SK-N-MC (cell line): ENCODE data around the gene LTV1.
"Not testable (repeated sequence)": the region's sequence is repeated elsewhere in the genome, so short reads cannot be mapped to it uniquely, and the experiment has no call there.

Experiments
- DNase-seq: peaks from one replicate; pipeline ENCODE4 v3.0.0-alpha.2; 2011; ENCODE audit warnings: low read depth, low spot score
- H3K27ac ChIP-seq: fragments of 200-600 bp; sonication (generic); 2 replicates; pipeline ENCODE4 v1.5.1; 2016; ENCODE audit warnings: mixed run types
- H3K36me3 ChIP-seq: fragments of 200-600 bp; sonication (generic); 2 replicates; pipeline ENCODE4 v1.6.1; 2017; ENCODE audit warnings: antibody characterized with exemption, low read length, mixed read lengths; ENCODE audit not compliant: insufficient read depth
- H3K4me3 ChIP-seq: fragments of 200-600 bp; sonication (generic); 2 replicates; pipeline ENCODE4 v1.5.1; 2016
- H3K9ac ChIP-seq: fragments of 200-600 bp; sonication (generic); 2 replicates; pipeline ENCODE4 v1.8.0; 2017; ENCODE audit warnings: mixed run types, mixed read lengths; ENCODE audit not compliant: insufficient read length
- H3K9me3 ChIP-seq: fragments of 200-600 bp; sonication (generic); 2 replicates; pipeline ENCODE4 v1.6.1; 2017; ENCODE audit warnings: low read depth, mild to moderate bottlenecking, antibody characterized with exemption, low read length, moderate library complexity, mixed read lengths
- EZH2 ChIP-seq: fragments of 200-600 bp; sonication (generic); IDR thresholded peaks from one replicate; pipeline ENCODE4 v1.6.1; 2017; ENCODE audit warnings: antibody characterized with exemption
- FOXP2 ChIP-seq: optimal IDR thresholded peaks from 2 replicates; pipeline ENCODE3; 2011; ENCODE audit warnings: mild to moderate bottlenecking, moderate library complexity; ENCODE audit not compliant: insufficient read depth; ENCODE audit errors: extremely low read length, control extremely low read depth
- POLR2AphosphoS5 ChIP-seq: IDR thresholded peaks from 2 replicates; pipeline ENCODE4 v1.6.1; 2012; ENCODE audit warnings: mild to moderate bottlenecking, low read depth, low read length, borderline replicate concordance

LTV1 gene

DNA sequence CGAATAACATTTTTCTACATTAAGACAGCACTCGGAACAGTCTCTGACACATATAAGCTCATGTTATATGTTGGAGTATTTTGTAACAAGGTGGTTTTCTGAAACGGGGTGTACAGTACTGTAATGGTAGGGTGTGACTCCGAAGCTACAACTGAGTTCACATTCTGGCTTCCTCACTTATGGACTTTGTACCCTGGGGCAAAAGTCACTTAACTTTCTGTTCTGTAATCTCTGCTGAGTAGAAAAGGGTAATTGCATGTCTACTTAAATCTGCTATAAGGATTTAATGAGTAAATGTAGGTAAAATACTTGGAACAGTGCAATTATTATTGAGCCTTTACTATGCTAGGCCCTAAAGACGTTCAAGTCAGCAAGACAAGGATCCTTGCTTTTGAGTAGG is 4.7 kb upstream of the LTV1 start:
- Histone ChIP-seq H3K36me3 (no peaks in the 10 kb centered on the region), H3K9ac (no peak overlapping the region), H3K4me3 (no peak overlapping the region), H3K27ac (no peak overlapping the region), H3K9me3 (no peaks in the 10 kb centered on the region)
- TF ChIP-seq EZH2 = no peak
- TF ChIP-seq POLR2AphosphoS5 = no peak
- TF ChIP-seq FOXP2 = no peak
- DNase-seq = no peak

DNA sequence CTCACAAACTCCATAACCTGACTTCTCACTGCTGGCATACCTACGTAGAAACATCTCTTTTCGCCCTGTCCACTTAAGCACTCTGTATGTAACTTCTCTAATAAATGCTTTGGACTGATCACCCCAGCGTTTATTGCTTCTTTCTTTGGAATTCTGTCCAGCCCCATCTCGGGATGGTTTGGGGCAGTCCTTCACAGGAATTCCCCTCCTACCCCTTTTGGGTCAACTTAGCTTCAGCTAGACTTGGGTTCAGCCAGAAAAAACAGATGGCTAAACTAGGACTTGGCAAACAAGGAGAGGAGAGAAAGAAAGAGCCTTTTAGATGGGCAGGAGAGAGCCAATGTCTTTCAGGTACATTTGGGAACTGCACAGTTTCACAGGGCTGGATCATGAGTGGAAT is 3.9 kb upstream of the LTV1 start:
- Histone ChIP-seq H3K36me3 (no peaks in the 10 kb centered on the region), H3K9me3 (no peaks in the 10 kb centered on the region), H3K9ac (no peak overlapping the region), H3K4me3 (no peak overlapping the region), H3K27ac (no peak overlapping the region)
- TF ChIP-seq POLR2AphosphoS5 = no peak
- TF ChIP-seq FOXP2 = no peak
- no peak for TF ChIP-seq EZH2
- DNase-seq = no peak

- Histone ChIP-seq H3K9ac (no peak overlapping the region), H3K36me3 (peaks cover 12% of the 10 kb centered on the region), H3K4me3 (no peak overlapping the region), H3K9me3 (no peaks in the 10 kb centered on the region), H3K27ac (no peak overlapping the region)
- DNase-seq = no peak
- TF ChIP-seq POLR2AphosphoS5 = no peak
- TF ChIP-seq FOXP2 = no peak
- TF ChIP-seq EZH2 = no peak
Observed at GRCh38 chr6:143840595-143841265, 2.4 kb upstream of the LTV1 start.

DNA sequence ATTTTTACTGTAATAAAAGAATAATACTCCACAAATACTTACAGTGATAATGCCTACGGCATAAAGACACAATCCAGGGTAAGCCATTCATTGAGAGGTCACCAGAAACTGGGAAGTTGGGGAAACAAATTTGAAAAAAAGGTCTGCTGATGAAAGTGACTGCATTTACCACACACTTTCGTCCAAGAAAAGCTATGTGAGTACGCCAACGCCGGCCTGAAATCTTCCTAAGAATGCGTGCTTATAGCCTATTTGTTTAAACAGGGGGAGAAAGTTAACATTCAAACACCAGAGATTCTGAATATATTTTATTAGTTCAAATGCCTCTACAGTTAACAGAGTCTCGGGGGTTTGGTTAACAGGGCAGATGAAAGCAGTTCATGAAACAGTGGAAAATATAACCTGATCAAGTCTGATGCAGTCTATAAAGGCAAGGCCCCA is 657 bp upstream of the LTV1 start:
- H3K9ac ChIP-seq = peak overlapping the region; percentile 97
- no peaks in the 10 kb centered on the region for H3K9me3 ChIP-seq
- H3K36me3 ChIP-seq = peaks cover 29% of the 10 kb centered on the region
- TF ChIP-seq EZH2 (no peak), FOXP2 (no peak), POLR2AphosphoS5 (no peak)
- H3K27ac ChIP-seq = peak overlapping the region; percentile 88
- peak overlapping the region; percentile 89 for H3K4me3 ChIP-seq
- peak; percentile 14 for DNase-seq

DNA sequence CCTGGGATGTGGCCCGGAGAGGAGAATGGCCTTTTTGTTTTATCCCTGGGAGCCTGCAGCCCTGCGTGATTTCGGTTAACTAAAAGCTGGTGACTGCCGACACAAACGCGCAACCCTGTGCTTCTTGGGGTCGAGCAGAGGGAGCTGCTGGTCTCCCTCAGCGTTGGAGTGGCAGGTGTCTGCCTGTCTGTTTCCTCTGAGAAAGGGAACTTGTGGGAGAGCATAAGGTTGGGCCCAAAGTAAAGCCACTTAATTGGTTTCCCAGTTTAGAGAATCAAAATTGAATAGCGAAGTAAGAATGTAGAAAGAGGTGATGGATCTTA is 500 bp downstream of the LTV1 start:
- DNase-seq = no peak
- Histone ChIP-seq H3K9me3 (no peaks in the 10 kb centered on the region), H3K4me3 (peak overlapping the region; percentile 89), H3K9ac (peak overlapping the region; percentile 97), H3K27ac (peak overlapping the region; percentile 48; the same call in 1 of the 2 replicates), H3K36me3 (peaks cover 41% of the 10 kb centered on the region)
- TF ChIP-seq EZH2 = no peak
- TF ChIP-seq FOXP2 = no peak

DNA sequence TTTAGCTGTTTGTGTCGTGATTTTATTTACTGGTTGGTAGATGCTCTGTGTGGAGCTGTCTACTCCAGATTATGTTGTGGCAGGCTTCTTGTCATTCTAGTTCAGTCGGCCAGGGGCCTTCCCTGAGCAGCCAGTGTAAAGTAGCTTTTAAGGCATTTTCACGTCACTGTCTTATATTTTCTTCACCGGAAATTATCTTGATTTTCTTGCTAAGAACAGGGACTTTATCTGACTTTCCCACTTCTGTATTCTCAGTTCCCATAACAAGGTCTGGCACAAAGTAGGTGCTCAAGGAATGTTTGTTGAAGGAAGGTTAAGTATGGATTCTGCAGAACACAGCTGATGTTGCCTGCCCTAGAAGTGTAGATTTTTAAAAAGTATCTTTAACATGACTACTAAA is 868 bp downstream of the LTV1 start:
- Histone ChIP-seq H3K9ac (peak overlapping the region; percentile 97), H3K9me3 (no peaks in the 10 kb centered on the region), H3K4me3 (peak overlapping the region; percentile 89), H3K27ac (no peak overlapping the region), H3K36me3 (peaks cover 45% of the 10 kb centered on the region)
- TF ChIP-seq EZH2 = no peak
- no peak for TF ChIP-seq POLR2AphosphoS5
- DNase-seq = no peak

GRCh38 chr6:143845033-143845432 is 1.9 kb downstream of the LTV1 start:
- no peak for DNase-seq

DNA sequence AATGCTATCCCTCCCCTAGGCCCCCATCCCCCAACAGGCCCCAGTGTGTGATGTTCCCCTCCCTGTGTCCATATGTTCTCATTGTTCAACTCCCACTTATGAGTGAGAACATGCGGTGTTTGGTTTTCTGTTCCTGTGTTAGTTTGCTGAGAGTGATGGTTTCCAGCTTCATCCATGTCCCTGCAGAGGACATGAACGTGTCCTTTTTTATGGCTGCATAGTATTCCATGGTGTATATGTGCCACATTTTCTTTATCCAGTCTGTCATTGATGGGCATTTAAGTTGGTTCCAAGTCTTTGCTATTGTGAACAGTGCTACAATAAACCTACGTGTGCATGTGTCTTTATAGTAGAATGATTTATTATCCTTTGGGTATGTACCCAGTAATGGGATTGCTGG is 8.6 kb downstream of the LTV1 start:
- H3K27ac ChIP-seq, H3K4me3 ChIP-seq, H3K9me3 ChIP-seq, DNase-seq, H3K9ac ChIP-seq: not testable (repeated sequence)
- peaks cover 77% of the 10 kb centered on the region for H3K36me3 ChIP-seq

More at GRCh38 chr6:143845033-143845432, 1.9 kb downstream of the LTV1 start:
- Histone ChIP-seq H3K9me3 (no peaks in the 10 kb centered on the region), H3K4me3 (no peak overlapping the region), H3K9ac (peak overlapping the region; percentile 97), H3K27ac (no peak overlapping the region), H3K36me3 (peaks cover 55% of the 10 kb centered on the region)
- TF ChIP-seq POLR2AphosphoS5 (no peak), EZH2 (no peak), FOXP2 (no peak)

DNA sequence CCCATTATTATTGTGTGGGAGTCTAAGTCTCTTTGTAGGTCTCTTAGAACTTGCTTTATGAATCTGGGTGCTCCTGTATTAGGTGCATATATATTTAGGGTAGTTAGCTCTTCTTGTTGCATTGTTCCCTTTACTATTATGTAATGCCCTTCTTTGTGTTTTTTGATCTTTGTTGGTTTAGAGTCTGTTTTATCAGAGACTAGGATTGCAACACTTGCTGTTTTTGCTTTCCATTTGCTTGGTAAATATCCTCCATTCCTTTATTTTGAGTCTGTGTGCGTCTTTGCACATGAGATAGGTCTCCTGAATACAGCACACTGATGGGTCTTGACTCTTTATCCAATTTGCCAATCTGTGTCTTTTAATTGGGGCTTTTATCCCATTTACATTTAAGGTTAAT is 11.9 kb downstream of the LTV1 start:
- not testable (repeated sequence) for H3K9ac ChIP-seq, H3K9me3 ChIP-seq, H3K4me3 ChIP-seq, H3K27ac ChIP-seq, DNase-seq
- peaks cover 77% of the 10 kb centered on the region for H3K36me3 ChIP-seq

DNA sequence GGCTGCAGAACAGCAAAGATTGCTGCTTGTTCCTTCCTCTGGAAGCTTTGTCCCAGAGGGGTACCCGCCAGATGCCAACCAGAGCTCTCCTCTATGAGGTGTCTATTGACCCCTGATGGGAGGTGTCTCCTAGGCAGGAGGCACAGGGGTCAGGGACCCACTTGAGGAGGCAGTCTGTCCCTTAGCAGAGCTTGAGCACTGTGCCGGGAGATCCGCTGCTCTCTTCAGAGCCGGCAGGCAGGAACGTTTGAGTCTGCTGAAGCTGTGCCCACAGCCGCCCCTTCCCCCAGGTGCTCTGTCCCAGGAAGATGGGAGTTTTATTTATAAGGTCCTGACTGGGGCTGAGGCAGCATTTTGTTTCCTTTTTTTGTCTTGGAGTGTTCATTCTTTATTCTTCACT is 13.6 kb downstream of the LTV1 start:
- H3K27ac ChIP-seq, H3K4me3 ChIP-seq, DNase-seq, H3K9ac ChIP-seq, H3K9me3 ChIP-seq: not testable (repeated sequence)
- H3K36me3 ChIP-seq = peaks cover 77% of the 10 kb centered on the region
